Adrenal gland (tissue), 12 donors: ENCODE measurements around the gene CFAP69. TPM values are rescaled to one million over a fixed set of nuclear protein-coding genes. Genes with fewer than 3 reads are reported as not detected.
A peak's percentile ranks its signal among the peaks of the same experiment; 100 is the strongest.

Source experiments
- DNase-seq, 7 donors: peaks; one replicate each; pipeline ENCODE4 v3.0.0-alpha.2; 2019 to 2020
- H3K27ac ChIP-seq, 5 donors: fragments of 200-600 bp; sonication (generic) in 4 of 5; 1 replicate in 3 of 5; 2 replicates in 2 of 5; pipeline versions ENCODE4 v1.5.1 to v1.8.0; 2016 to 2020; ENCODE audit warnings: mild to moderate bottlenecking in 1 of 5
- H3K27me3 ChIP-seq: fragments of 200-600 bp; 2 replicates; pipeline ENCODE4 v1.8.0; 2021
- H3K36me3 ChIP-seq, 2 donors: fragments of 200-600 bp; replicated peaks in 1 of 2; 1 replicate in 1 of 2; 2 replicates in 1 of 2; pipeline versions ENCODE4 v1.5.1 to v1.8.0; 2018 to 2022
- H3K4me1 ChIP-seq, 2 donors: fragments of 200-600 bp; replicated peaks in 1 of 2; 1 replicate in 1 of 2; 2 replicates in 1 of 2; pipeline versions ENCODE4 v1.5.1 to v1.8.0; 2018 to 2021
- H3K4me3 ChIP-seq, 4 donors: fragments of 200-600 bp; sonication (generic) in 3 of 4; one replicate each; pipeline ENCODE4 v1.5.1; 2016 to 2018
- H3K9me3 ChIP-seq, 3 donors: fragments of 200-600 bp; sonication (generic) in 1 of 3; replicated peaks in 1 of 3; 1 replicate in 2 of 3; 2 replicates in 1 of 3; pipeline versions ENCODE4 v1.5.1 to v1.8.0; 2016 to 2021
- POLR2A ChIP-seq, 2 donors: fragments of 450-650 bp; IDR thresholded peaks; one replicate each; pipeline ENCODE4 v1.6.1; 2017; ENCODE audit warnings: antibody characterized with exemption in 2 of 2, mild to moderate bottlenecking in 2 of 2, moderate library complexity in 1 of 2
- WGBS, 4 donors: extraction: QIAGEN DNeasy Blood & Tissue Kit in 2 of 4; methylation state at CpG; one replicate each; pipeline versions ENCODE4 v1.1.5 to v1.1.7; 2013 to 2017; 5-methylcytosine and 5-hydroxymethylcytosine counted together
- intact Hi-C, 2 donors: fragments of 100-400 bp; cut with DNase I; formaldehyde crosslinking; loops; one replicate each; pipeline versions ENCODE4 v1.14.1 to v1.15.0; 2022 to 2023
- polyA plus RNA-seq, 3 donors: library from polyadenylated mRNA; stranded (reverse); fragments of 200-250 nt in 2 of 3; fragments of 350-450 nt in 1 of 3; fragmentation: Illumina TruSeq in 1 of 3; extraction: RNeasy Lipid Tissue Mini Kit (QIAGEN cat#74804) in 1 of 3; gene quantifications; one replicate each; pipeline ENCODE4 v1.2.3, GENCODE V29; 2013 to 2014
- total RNA-seq, 9 donors: library from RNA; depleted of rRNA in 4 of 9; stranded (reverse); fragments of >200 nt in 4 of 9; fragments of 120-200 nt in 1 of 9; fragmentation: NEBNext Ultra II Directional in 1 of 9; extraction: Animal tissue kit (Norgen Biotek cat#: 25700) in 1 of 9; gene quantifications; one replicate each; pipeline versions ENCODE4 v1.1.0 to v1.2.4, GENCODE V29; 2013 to 2023
- TF ChIP-seq, protein P1 (sequence below), 6 experiments: fragments of 450-650 bp in 4 of 6; fragments of 200-600 bp in 2 of 6; sonication (generic) in 1 of 6; IDR thresholded peaks; 1 replicate in 5 of 6; 2 replicates in 1 of 6; pipeline versions ENCODE4 v1.5.1 to v1.8.0; 2016 to 2021; ENCODE audit warnings: antibody characterized with exemption in 6 of 6, mild to moderate bottlenecking in 2 of 6, moderate library complexity in 1 of 6
- donor health status: healthy with polysubstance abuse.
- donor health status: Bipolar disorder and iron deficiency.
- donor health status: DM: yes; HTN: yes; CAD: no.
- donor health status: DM: no; HTN: no; CAD: no.
- donor health status: DM: no; HTN: no; CAD: no.
- donor health status: DM: yes; HTN: yes; CAD: no.

The CFAP69 gene
- total and polyA plus RNA-seq, 12 donors, result 0.42 to 10.2 (median 4.4) TPM

DNA sequence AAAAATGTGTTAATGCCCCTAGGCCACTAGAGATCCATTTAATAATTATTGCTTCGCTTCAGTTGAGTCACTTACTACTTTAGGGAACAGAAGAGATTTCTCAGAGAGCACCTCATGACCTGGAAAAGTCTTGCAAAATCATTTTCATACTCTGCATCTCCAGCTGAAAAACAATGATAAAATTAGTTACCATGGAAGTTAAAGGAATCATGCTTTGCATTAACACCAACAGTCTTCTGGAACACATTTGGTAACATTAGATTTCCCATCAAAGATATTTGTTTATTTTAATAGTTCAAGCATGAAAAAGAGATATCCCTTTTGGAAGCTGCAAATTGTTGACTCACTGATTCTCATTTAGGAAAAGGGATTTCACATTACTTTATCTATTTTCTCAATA is 35.2 kb upstream of the CFAP69 start:
- no peak for DNase-seq
- H3K36me3 ChIP-seq, result no peaks in the 10 kb centered on the region
- H3K4me1 ChIP-seq, result peaks cover 6 to 9% of the 10 kb centered on the region in 2 donors
- no peaks in the 10 kb centered on the region for H3K27me3 ChIP-seq
- 84 to 92% (median 86%) methylated on average over 1 of the region's 1 CpG for WGBS, 4 donors
- no peak overlapping the region for H3K27ac ChIP-seq
- no peaks in the 10 kb centered on the region for H3K9me3 ChIP-seq
- intact Hi-C loops, result no loop called here
- TF ChIP-seq, protein P1, sequence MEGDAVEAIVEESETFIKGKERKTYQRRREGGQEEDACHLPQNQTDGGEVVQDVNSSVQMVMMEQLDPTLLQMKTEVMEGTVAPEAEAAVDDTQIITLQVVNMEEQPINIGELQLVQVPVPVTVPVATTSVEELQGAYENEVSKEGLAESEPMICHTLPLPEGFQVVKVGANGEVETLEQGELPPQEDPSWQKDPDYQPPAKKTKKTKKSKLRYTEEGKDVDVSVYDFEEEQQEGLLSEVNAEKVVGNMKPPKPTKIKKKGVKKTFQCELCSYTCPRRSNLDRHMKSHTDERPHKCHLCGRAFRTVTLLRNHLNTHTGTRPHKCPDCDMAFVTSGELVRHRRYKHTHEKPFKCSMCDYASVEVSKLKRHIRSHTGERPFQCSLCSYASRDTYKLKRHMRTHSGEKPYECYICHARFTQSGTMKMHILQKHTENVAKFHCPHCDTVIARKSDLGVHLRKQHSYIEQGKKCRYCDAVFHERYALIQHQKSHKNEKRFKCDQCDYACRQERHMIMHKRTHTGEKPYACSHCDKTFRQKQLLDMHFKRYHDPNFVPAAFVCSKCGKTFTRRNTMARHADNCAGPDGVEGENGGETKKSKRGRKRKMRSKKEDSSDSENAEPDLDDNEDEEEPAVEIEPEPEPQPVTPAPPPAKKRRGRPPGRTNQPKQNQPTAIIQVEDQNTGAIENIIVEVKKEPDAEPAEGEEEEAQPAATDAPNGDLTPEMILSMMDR (IDR thresholded peaks at IDR 0.05), result no peak
- TF ChIP-seq POLR2A (IDR thresholded peaks at IDR 0.05), result no peak
- H3K4me3 ChIP-seq, result no peak overlapping the region

DNA sequence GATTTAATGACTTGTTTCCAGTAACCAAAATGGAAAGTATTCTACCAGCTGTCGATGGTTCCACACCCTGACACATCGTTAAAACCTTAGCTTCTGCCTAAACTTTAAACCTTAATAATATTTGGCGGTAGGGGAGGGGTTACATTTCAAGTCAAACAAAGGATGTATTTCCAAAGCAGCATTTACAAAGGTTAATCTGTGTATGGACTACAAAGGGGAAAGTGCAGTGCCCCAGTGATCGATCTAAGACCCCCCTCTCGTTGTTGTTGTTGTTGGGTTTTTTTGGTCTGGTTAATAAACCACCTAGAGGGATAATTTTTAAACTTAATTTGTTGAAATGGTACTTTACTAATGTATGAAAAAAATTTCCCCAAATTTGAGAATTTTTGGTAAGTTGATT is 34.5 kb upstream of the CFAP69 start:
- 82 to 92% (median 87%) methylated on average over 5 of the region's 5 CpGs for WGBS, 4 donors
- H3K27ac ChIP-seq, result no peak overlapping the region
- no peak overlapping the region for H3K4me3 ChIP-seq
- no peaks in the 10 kb centered on the region for H3K27me3 ChIP-seq
- H3K36me3 ChIP-seq, result no peaks in the 10 kb centered on the region
- no peaks in the 10 kb centered on the region for H3K9me3 ChIP-seq
- TF ChIP-seq, protein P1 (IDR thresholded peaks at IDR 0.05), result no peak
- TF ChIP-seq POLR2A (IDR thresholded peaks at IDR 0.05), result no peak
- peaks cover 6 to 9% of the 10 kb centered on the region in 2 donors for H3K4me1 ChIP-seq
- intact Hi-C loops, result no loop called here
- no peak for DNase-seq

DNA sequence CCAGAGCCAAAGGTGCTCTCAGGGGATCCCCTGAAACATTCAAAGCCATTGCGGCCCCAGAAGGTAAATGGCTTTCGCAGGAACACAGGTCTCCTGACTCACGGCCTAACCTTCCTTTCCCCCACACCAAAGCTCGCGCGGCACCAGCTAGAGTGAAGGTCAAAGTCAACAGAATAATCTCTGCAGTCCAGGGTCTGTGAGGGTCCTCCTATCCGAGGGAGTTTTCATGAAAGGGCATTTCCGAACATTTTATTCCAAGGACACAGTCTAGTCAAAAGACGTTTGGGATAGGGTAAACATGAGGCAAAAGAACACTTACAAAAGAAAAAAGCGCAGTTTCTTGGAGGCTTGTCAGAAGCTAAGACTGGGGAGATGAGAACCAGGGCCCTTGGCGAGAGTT is 34.0 kb upstream of the CFAP69 start:
- H3K9me3 ChIP-seq, result no peaks in the 10 kb centered on the region
- 16 to 26% (median 17%) methylated on average over 11 of the region's 11 CpGs for WGBS, 4 donors
- intact Hi-C loops, result no loop called here
- H3K27ac ChIP-seq, result peak overlapping the region in 3 of 5 donors; percentile 43 to 83 (median 74)
- H3K27me3 ChIP-seq, result no peaks in the 10 kb centered on the region
- TF ChIP-seq, protein P1 (IDR thresholded peaks at IDR 0.05), result no peak
- no peak for TF ChIP-seq POLR2A (IDR thresholded peaks at IDR 0.05)
- no peaks in the 10 kb centered on the region for H3K36me3 ChIP-seq
- peak in 4 of 7 donors; percentile 21 to 24 (median 23) for DNase-seq
- H3K4me1 ChIP-seq, result peaks cover 6 to 9% of the 10 kb centered on the region in 2 donors
- peak overlapping the region in 2 of 4 donors; percentile 55 to 64 for H3K4me3 ChIP-seq

DNA sequence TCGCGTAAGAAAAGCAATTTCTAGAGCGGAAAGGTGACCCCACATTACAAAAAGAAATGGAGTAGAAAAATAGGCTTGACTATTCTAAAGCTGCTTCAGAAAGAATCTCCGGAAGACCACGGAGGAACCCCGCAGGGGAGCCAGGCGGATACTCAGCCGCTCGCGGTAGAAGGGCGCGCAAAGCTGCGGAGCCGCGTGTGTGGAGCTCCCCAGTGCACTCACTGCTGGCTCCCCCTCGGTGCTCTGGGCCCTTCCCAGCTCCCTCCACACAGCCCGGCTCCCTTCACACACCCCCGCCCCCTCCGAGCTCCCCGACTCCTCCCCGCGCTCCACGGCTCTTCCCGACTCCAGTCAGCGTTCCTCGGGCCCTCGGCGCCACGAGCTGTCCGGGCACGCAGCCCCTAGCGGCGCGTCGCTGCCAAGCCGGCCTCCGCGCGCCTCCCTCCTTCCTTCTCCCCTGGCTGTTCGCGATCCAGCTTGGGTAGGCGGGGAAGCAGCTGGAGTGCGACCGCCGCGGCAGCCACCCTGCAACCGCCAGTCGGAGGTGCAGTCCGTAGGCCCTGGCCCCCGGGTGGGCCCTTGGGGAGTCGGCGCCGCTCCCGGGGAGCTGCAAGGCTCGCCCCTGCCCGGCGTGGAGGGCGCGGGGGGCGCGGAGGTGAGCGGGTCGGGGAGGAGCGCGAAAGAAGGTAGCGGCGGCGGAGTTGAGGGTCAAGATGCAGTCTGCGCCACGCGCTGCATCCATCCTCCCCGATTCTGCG is 33.4 kb upstream of the CFAP69 start, which contains the start of gene STEAP2:
Gene STEAP2, plus strand, starts transcription at position 350 of the 758 bp plus-strand sequence. CDS start 13,343 bp downstream, outside the sequence.
- H3K4me3 ChIP-seq, result peak within 1 kb of the TSS in 2 of 4 donors; percentile 55 to 64
- no peaks in the 10 kb centered on the region for H3K36me3 ChIP-seq
- TF ChIP-seq POLR2A (IDR thresholded peaks at IDR 0.05), result peak in 1 of 2 donors; percentile 49
- TF ChIP-seq, protein P1 (IDR thresholded peaks at IDR 0.05), result peak; percentile 42 to 81 (median 57)
- H3K27me3 ChIP-seq, result no peaks in the 10 kb centered on the region
- 0 to 1% (median 1%) methylated on average over 15 to 73 of the region's 73 CpGs for WGBS, 4 donors
- H3K9me3 ChIP-seq, result no peaks in the 10 kb centered on the region
- peaks cover 6 to 9% of the 10 kb centered on the region in 2 donors for H3K4me1 ChIP-seq
- peak within 1 kb of the TSS in 3 of 5 donors; percentile 43 to 83 (median 74) for H3K27ac ChIP-seq
- peak; percentile 81 to 93 (median 86) for DNase-seq
- intact Hi-C loops, result no loop called here
